IMR-90 (cell line): Measurements from ENCODE around the gene BDKRB1. TPM values are rescaled to one million over a fixed set of nuclear protein-coding genes. Genes with fewer than 3 reads are reported as not detected.
A peak's percentile ranks its signal among the peaks of the same experiment; 100 is the strongest.

ENCODE experiments used
- ATAC-seq: fragments of 200-7000 bp; cut with Tn5 transposase; 2 replicates; pipeline ENCODE4 v1.9.1; 2020; ENCODE audit warnings: low read depth, mild to moderate bottlenecking, moderate library complexity
- BruUV-seq: library from RNA; stranded (reverse); fragments of 400-500 nt; replicated peaks from 2 replicates; lab custom pipeline; 2021; lab: Mats Ljungman, UMichigan
- CTCF ChIA-PET: fragments of 300-600 bp; formaldehyde crosslinking; extraction: SDS; loops from one replicate; lab custom pipeline; 2021; ENCODE audit warnings: antibody characterized with exemption; lab: Yijun Ruan, JAX
- POLR2A ChIA-PET: fragments of 300-600 bp; sonication (Branson Sonifier 250); formaldehyde crosslinking; loops from one replicate; lab custom pipeline; 2022; ENCODE audit warnings: antibody characterized with exemption; ENCODE audit not compliant: unreplicated experiment; lab: Charles Lee
- DNase-seq: peaks from one replicate; pipeline ENCODE4 v3.0.0; 2013
- H2AFZ ChIP-seq: replicated peaks from 2 replicates; pipeline ENCODE3; 2013; ENCODE audit warnings: low read length, mild to moderate bottlenecking; ENCODE audit not compliant: poor library complexity
- H2AK5ac ChIP-seq: 2 replicates; pipeline ENCODE4 v1.6.1; 2013; ENCODE audit warnings: low read depth, low read length, inconsistent platforms
- H2AK9ac ChIP-seq: replicated peaks from 2 replicates; pipeline ENCODE3; 2013; ENCODE audit warnings: mild to moderate bottlenecking, low read depth, low read length, moderate library complexity; ENCODE audit not compliant: poor library complexity
- H2BK120ac ChIP-seq: 2 replicates; pipeline ENCODE4 v1.6.1; 2013; ENCODE audit warnings: low read depth, low read length, inconsistent platforms
- H2BK15ac ChIP-seq: 3 replicates; pipeline ENCODE4 v1.6.1; 2013; ENCODE audit warnings: low read depth, low read length, inconsistent platforms
- H2BK20ac ChIP-seq: 2 replicates; pipeline ENCODE4 v1.6.1; 2013; ENCODE audit warnings: low read depth, mild to moderate bottlenecking, inconsistent platforms, low read length, moderate library complexity
- H2BK5ac ChIP-seq: 2 replicates; pipeline ENCODE4 v1.6.1; 2013; ENCODE audit warnings: mild to moderate bottlenecking, low read depth, low read length, inconsistent platforms; ENCODE audit not compliant: poor library complexity, severe bottlenecking
- H3K14ac ChIP-seq: replicated peaks from 2 replicates; pipeline ENCODE4 v1.6.1; 2013; ENCODE audit warnings: low read depth, low read length, inconsistent platforms
- H3K18ac ChIP-seq: 2 replicates; pipeline ENCODE4 v1.6.1; 2013; ENCODE audit warnings: low read depth, low read length, control low read depth
- H3K23ac ChIP-seq: 2 replicates; pipeline ENCODE4 v1.6.1; 2013; ENCODE audit warnings: low read depth, low read length, inconsistent platforms
- H3K27ac ChIP-seq: 2 replicates; pipeline ENCODE4 v1.5.1; 2013; ENCODE audit warnings: mild to moderate bottlenecking, control low read depth, low read length; ENCODE audit not compliant: insufficient read depth
- H3K27me3 ChIP-seq: 2 replicates; pipeline ENCODE4 v1.6.1; 2013; ENCODE audit warnings: low read length; ENCODE audit not compliant: control insufficient read depth, insufficient read depth
- H3K36me3 ChIP-seq: 2 replicates; pipeline ENCODE4 v1.6.1; 2013; ENCODE audit warnings: low read length, mixed read lengths; ENCODE audit not compliant: control insufficient read depth, insufficient read depth
- H3K4ac ChIP-seq: 2 replicates; pipeline ENCODE4 v1.6.1; 2013; ENCODE audit warnings: low read depth, low read length, inconsistent platforms
- H3K4me1 ChIP-seq: 2 replicates; pipeline ENCODE4 v1.6.1; 2013; ENCODE audit warnings: low read length, mixed read lengths; ENCODE audit not compliant: control insufficient read depth, insufficient read depth
- H3K4me2 ChIP-seq: 2 replicates; pipeline ENCODE4 v1.6.1; 2013; ENCODE audit warnings: low read depth, mild to moderate bottlenecking, control low read depth, low read length, moderate library complexity
- H3K4me3 ChIP-seq: 2 replicates; pipeline ENCODE4 v1.5.1; 2013; ENCODE audit warnings: low read depth, mild to moderate bottlenecking, control low read depth, low read length, moderate library complexity; ENCODE audit not compliant: insufficient read depth
- H3K56ac ChIP-seq: 2 replicates; pipeline ENCODE4 v1.6.1; 2013; ENCODE audit warnings: low read length, inconsistent platforms; ENCODE audit not compliant: insufficient read depth; ENCODE audit errors: extremely low read depth
- H3K79me1 ChIP-seq, 2 experiments: 2 replicates each; pipeline ENCODE4 v1.6.1; 2013; ENCODE audit warnings: low read length in 2 of 2, inconsistent platforms in 1 of 2, low read depth in 1 of 2
- H3K9ac ChIP-seq: 2 replicates; pipeline ENCODE4 v1.6.1; 2013; ENCODE audit warnings: low read depth, low read length, control low read depth
- H3K9me1 ChIP-seq: 2 replicates; pipeline ENCODE4 v1.6.1; 2013; ENCODE audit warnings: low read length, inconsistent platforms; ENCODE audit not compliant: insufficient read depth
- H3K9me3 ChIP-seq: 2 replicates; pipeline ENCODE4 v1.6.1; 2013; ENCODE audit warnings: low read length; ENCODE audit not compliant: control insufficient read depth, insufficient read depth
- H4K20me1 ChIP-seq: 2 replicates; pipeline ENCODE4 v1.6.1; 2013; ENCODE audit warnings: low read length, inconsistent platforms; ENCODE audit not compliant: insufficient read depth
- H4K5ac ChIP-seq: 2 replicates; pipeline ENCODE4 v1.6.1; 2013; ENCODE audit warnings: mild to moderate bottlenecking, low read depth, low read length, control low read depth
- H4K8ac ChIP-seq, 2 experiments: 2 replicates each; pipeline ENCODE4 v1.6.1; 2013; ENCODE audit warnings: low read depth in 2 of 2, low read length in 2 of 2, control low read depth in 1 of 2, inconsistent platforms in 1 of 2
- H4K91ac ChIP-seq: 2 replicates; pipeline ENCODE4 v1.6.1; 2013; ENCODE audit warnings: low read depth, low read length, inconsistent platforms; ENCODE audit not compliant: insufficient read depth
- CEBPB ChIP-seq: IDR thresholded peaks from 2 replicates; pipeline ENCODE4 v1.6.1; 2012; ENCODE audit warnings: low read depth, low read length, improper control_type of control experiment
- CHD1 ChIP-seq: IDR thresholded peaks from 2 replicates; pipeline ENCODE4 v1.6.1; 2012; ENCODE audit warnings: low read depth, low read length, improper control_type of control experiment
- FOS ChIP-seq: fragments of 150-350 bp; IDR thresholded peaks from 2 replicates; pipeline ENCODE4 v1.6.1; 2016; ENCODE audit warnings: low read depth, low read length
- MAFK ChIP-seq: IDR thresholded peaks from 2 replicates; pipeline ENCODE4 v1.6.1; 2012; ENCODE audit warnings: low read depth, low read length, improper control_type of control experiment
- MAZ ChIP-seq: IDR thresholded peaks from 2 replicates; pipeline ENCODE4 v1.6.1; 2012; ENCODE audit warnings: low read depth, mild to moderate bottlenecking, low read length, improper control_type of control experiment, moderate library complexity, borderline replicate concordance
- NFE2L2 ChIP-seq: fragments of 150-350 bp; IDR thresholded peaks from 2 replicates; pipeline ENCODE4 v1.6.1; 2016; ENCODE audit warnings: low read depth, mild to moderate bottlenecking, low read length
- RAD21 ChIP-seq: IDR thresholded peaks from 2 replicates; pipeline ENCODE4 v1.6.1; 2012; ENCODE audit warnings: low read length, improper control_type of control experiment
- RCOR1 ChIP-seq: IDR thresholded peaks from 2 replicates; pipeline ENCODE4 v1.6.1; 2012; ENCODE audit warnings: mild to moderate bottlenecking, low read length, improper control_type of control experiment; ENCODE audit not compliant: insufficient replicate concordance
- RFX5 ChIP-seq: IDR thresholded peaks from 2 replicates; pipeline ENCODE4 v1.8.0; 2012; ENCODE audit warnings: low read depth, mild to moderate bottlenecking, low read length, moderate library complexity
- SMC3 ChIP-seq: fragments of 150-350 bp; IDR thresholded peaks from 2 replicates; pipeline ENCODE4 v1.6.1; 2016; ENCODE audit warnings: low read depth, mild to moderate bottlenecking, antibody characterized with exemption, low read length, moderate library complexity
- USF2 ChIP-seq: fragments of 150-350 bp; IDR thresholded peaks from 2 replicates; pipeline ENCODE4 v1.6.1; 2017; ENCODE audit warnings: mild to moderate bottlenecking, antibody characterized with exemption, low read length, low read depth
- WGBS, 2 experiments: methylation state at CpG; one replicate each; pipeline versions ENCODE4 v1.1.5 to v1.1.7; 2013; ENCODE audit warnings: missing lambda C conversion rate in 2 of 2; ENCODE audit not compliant: insufficient read length in 1 of 2; ENCODE audit errors: extremely low coverage in 2 of 2; 5-methylcytosine and 5-hydroxymethylcytosine counted together
- dilution Hi-C: fragments of 300-500 bp; cut with HindIII; formaldehyde crosslinking; loops from one replicate; pipeline ENCODE4 v1.14.3; 2018; ENCODE audit warnings: low sequenced_read_pairs; ENCODE audit not compliant: unreplicated experiment
- in situ Hi-C: fragments of 300-500 bp; cut with MboI; formaldehyde crosslinking; loops from 3 replicates; pipeline ENCODE4 v1.14.3; 2019; ENCODE audit warnings: low sequenced_read_pairs, inconsistent platforms, mixed read lengths
- intact Hi-C: fragments of 100-400 bp; cut with micrococcal nuclease; formaldehyde crosslinking; loops from 2 replicates; pipeline ENCODE4 v1.10.0; 2022
- polyA plus RNA-seq, 3 experiments: library from polyadenylated mRNA; depleted of rRNA; stranded (reverse); fragments of >200 nt; gene quantifications; 2 replicates each; pipeline ENCODE4 v1.2.3, GENCODE V29; 2012; ENCODE audit warnings: low replicate concordance in 1 of 3
- total RNA-seq: library from RNA; depleted of rRNA; stranded (reverse); fragments of >200 nt; gene quantifications from 2 replicates; pipeline ENCODE4 v1.2.3, GENCODE V29; 2012
- TF ChIP-seq, protein P1 (sequence below): fragments of 150-350 bp; IDR thresholded peaks from 2 replicates; pipeline ENCODE4 v1.6.1; 2016; ENCODE audit warnings: low read depth, mild to moderate bottlenecking, low read length, moderate library complexity, borderline replicate concordance

Gene BDKRB1
- total and polyA plus RNA-seq, 2 of the 4 experiments (the other 2 are of a cell fraction), result 56.5 to 130 TPM

- Histone ChIP-seq H3K14ac (peak overlapping the region; percentile 56), H3K9me1 (peaks cover 36% of the 10 kb centered on the region), H2BK20ac (0 out of 2 replicates have a peak overlapping the region, but pooled peaks have one; percentile 4), H3K4me2 (no peak overlapping the region), H3K4me1 (peaks cover 34% of the 10 kb centered on the region), H3K27me3 (no peaks in the 10 kb centered on the region), H3K23ac (no peak overlapping the region), H2AK5ac (peak overlapping the region; percentile 49; the same call in 1 of the 2 replicates), H3K4ac (peak overlapping the region; percentile 63), H4K5ac (peak overlapping the region; percentile 3; the same call in 1 of the 2 replicates), H4K8ac (peak overlapping the region; percentile 25 to 56; a peak in 3 of 4 replicates), H2BK5ac (peak overlapping the region; percentile 17), H2BK120ac (peak overlapping the region; percentile 44), H3K27ac (peak overlapping the region; percentile 44; the same call in 1 of the 2 replicates), H3K79me1 (peaks cover 61 to 95% of the 10 kb centered on the region in 2 experiments), H2AFZ (no peak overlapping the region), H3K56ac (no peak overlapping the region), H3K18ac (no peak overlapping the region), H3K36me3 (peaks cover 77% of the 10 kb centered on the region), H3K9ac (no peak overlapping the region), H4K91ac (0 out of 2 replicates have a peak overlapping the region, but pooled peaks have one; percentile 16), H3K9me3 (peaks cover 14% of the 10 kb centered on the region), H2BK15ac (no peak overlapping the region), H3K4me3 (no peak overlapping the region), H4K20me1 (peaks cover 52% of the 10 kb centered on the region), H2AK9ac (peak overlapping the region; percentile 4)
- in situ Hi-C loops, result no loop called here
- ChIA-PET POLR2A (interaction anchor here (0.6 kb wide), 1 partner anchor 108 kb away, joined by 8 read pairs; no protein-coding TSS in a partner anchor), CTCF (interaction anchor here (1.4 kb wide), 1 partner anchor 59 kb away, joined by 3 read pairs; no protein-coding TSS in a partner anchor)
- ATAC-seq (no peak), DNase-seq (no peak)
- no CpG with 5 or more reads among the region's 7 CpGs for WGBS, 2 experiments
- BruUV-seq, result no TSS peak
- dilution Hi-C loops, result no loop called here
- no peak for TF ChIP-seq CHD1
- no peak for TF ChIP-seq CEBPB
- TF ChIP-seq MAFK, result no peak
- TF ChIP-seq RAD21, result no peak
- no peak for TF ChIP-seq SMC3
- no peak for TF ChIP-seq USF2
- no peak for TF ChIP-seq RCOR1
- TF ChIP-seq, protein P1, sequence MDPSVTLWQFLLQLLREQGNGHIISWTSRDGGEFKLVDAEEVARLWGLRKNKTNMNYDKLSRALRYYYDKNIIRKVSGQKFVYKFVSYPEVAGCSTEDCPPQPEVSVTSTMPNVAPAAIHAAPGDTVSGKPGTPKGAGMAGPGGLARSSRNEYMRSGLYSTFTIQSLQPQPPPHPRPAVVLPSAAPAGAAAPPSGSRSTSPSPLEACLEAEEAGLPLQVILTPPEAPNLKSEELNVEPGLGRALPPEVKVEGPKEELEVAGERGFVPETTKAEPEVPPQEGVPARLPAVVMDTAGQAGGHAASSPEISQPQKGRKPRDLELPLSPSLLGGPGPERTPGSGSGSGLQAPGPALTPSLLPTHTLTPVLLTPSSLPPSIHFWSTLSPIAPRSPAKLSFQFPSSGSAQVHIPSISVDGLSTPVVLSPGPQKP, result no peak
- no peak for TF ChIP-seq RFX5
- no peak for TF ChIP-seq NFE2L2
- TF ChIP-seq FOS, result no peak
- TF ChIP-seq MAZ, result no peak
- intact Hi-C loops, result no loop called here
These were observed 40.4 kb upstream of the BDKRB1 start for GRCh38 chr14:96215452-96216244.
